ENCODE measurements around the gene HSD17B2. TPM values are rescaled to one million over a fixed set of nuclear protein-coding genes. Genes with fewer than 3 reads are reported as not detected.

HSD17B2 gene
- total RNA-seq, 1 donor: not detected

- no peaks in the 10 kb centered on the region for H4K20me1 ChIP-seq (ENCODE audit: insufficient read depth, low read length)
- no peak overlapping the region for H3K4me2 ChIP-seq (ENCODE audit: insufficient read depth, low read length)
- H3K9me3 ChIP-seq (ENCODE audit: low read depth, low read length): no peaks in the 10 kb centered on the region
Measured at GRCh38 chr16:82113741-82114140, 78.7 kb downstream of the HSD17B2 start.

GRCh38 chr16:82116535-82116934, 81.5 kb downstream of the HSD17B2 start:
- H3K4me1 ChIP-seq (ENCODE audit: insufficient read depth, low read length): no peaks in the 10 kb centered on the region
- H3K79me2 ChIP-seq (ENCODE audit: insufficient read depth, low read length): no peaks in the 10 kb centered on the region
- H4K20me1 ChIP-seq (ENCODE audit: insufficient read depth, low read length): no peaks in the 10 kb centered on the region
- H2AFZ ChIP-seq (ENCODE audit: low read length): no peak overlapping the region
- DNase-seq (ENCODE audit: insufficient read length, low spot score, missing footprints): no peak
- H3K4me2 ChIP-seq (ENCODE audit: insufficient read depth, low read length): no peak overlapping the region
- H3K4me3 ChIP-seq (ENCODE audit: insufficient read depth, low read length): no peak overlapping the region
- no peak overlapping the region for H3K27ac ChIP-seq (ENCODE audit: low read depth, low read length)
- no peaks in the 10 kb centered on the region for H3K36me3 ChIP-seq (ENCODE audit: insufficient read depth, low read length)
- no peak for TF ChIP-seq CTCF (IDR thresholded peaks at IDR 0.05; ENCODE audit: extremely low read depth, low read depth, low read length)
- no peaks in the 10 kb centered on the region for H3K9me3 ChIP-seq (ENCODE audit: low read depth, low read length)
- H3K27me3 ChIP-seq (ENCODE audit: insufficient read depth, low read length): no peaks in the 10 kb centered on the region

More at GRCh38 chr16:82113741-82114140, 78.7 kb downstream of the HSD17B2 start:
- no peak for DNase-seq (ENCODE audit: insufficient read length, low spot score, missing footprints)
- TF ChIP-seq CTCF (IDR thresholded peaks at IDR 0.05; ENCODE audit: extremely low read depth, low read depth, low read length): no peak
- Histone ChIP-seq H3K36me3 (ENCODE audit: insufficient read depth, low read length) (no peaks in the 10 kb centered on the region), H3K27ac (ENCODE audit: low read depth, low read length) (no peak overlapping the region), H2AFZ (ENCODE audit: low read length) (no peak overlapping the region), H3K79me2 (ENCODE audit: insufficient read depth, low read length) (no peaks in the 10 kb centered on the region), H3K4me1 (ENCODE audit: insufficient read depth, low read length) (no peaks in the 10 kb centered on the region), H3K27me3 (ENCODE audit: insufficient read depth, low read length) (no peaks in the 10 kb centered on the region), H3K4me3 (ENCODE audit: insufficient read depth, low read length) (no peak overlapping the region)

DNA sequence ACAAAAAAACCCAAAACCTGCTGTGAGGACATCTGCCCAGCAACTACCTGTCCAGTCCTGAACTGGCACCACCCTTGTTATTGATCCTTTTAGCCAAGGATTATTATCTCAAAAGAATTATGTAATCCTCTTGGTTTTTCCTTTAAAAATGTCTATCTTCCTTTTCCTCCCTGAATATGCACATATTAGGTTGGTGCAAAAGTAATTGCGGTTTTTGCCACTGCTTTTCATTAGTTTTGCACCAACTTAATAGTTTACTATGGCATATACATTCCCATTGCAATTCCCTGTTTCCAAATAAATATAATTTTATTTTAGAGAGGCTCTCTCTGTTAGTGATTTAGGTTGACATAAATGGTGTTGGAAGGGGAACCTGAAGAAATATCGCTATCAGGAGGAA, 83.7 kb downstream of the HSD17B2 start:
- no peak for DNase-seq (ENCODE audit: insufficient read length, low spot score, missing footprints)
- H3K27me3 ChIP-seq (ENCODE audit: insufficient read depth, low read length): no peaks in the 10 kb centered on the region
- H3K4me3 ChIP-seq (ENCODE audit: insufficient read depth, low read length): no peak overlapping the region
- no peaks in the 10 kb centered on the region for H3K36me3 ChIP-seq (ENCODE audit: insufficient read depth, low read length)
- no peaks in the 10 kb centered on the region for H3K79me2 ChIP-seq (ENCODE audit: insufficient read depth, low read length)
- H3K4me1 ChIP-seq (ENCODE audit: insufficient read depth, low read length): no peaks in the 10 kb centered on the region
- H4K20me1 ChIP-seq (ENCODE audit: insufficient read depth, low read length): no peaks in the 10 kb centered on the region
- no peak overlapping the region for H2AFZ ChIP-seq (ENCODE audit: low read length)
- H3K4me2 ChIP-seq (ENCODE audit: insufficient read depth, low read length): no peak overlapping the region
- H3K27ac ChIP-seq (ENCODE audit: low read depth, low read length): no peak overlapping the region
- TF ChIP-seq CTCF (IDR thresholded peaks at IDR 0.05; ENCODE audit: extremely low read depth, low read depth, low read length): no peak
- H3K9me3 ChIP-seq (ENCODE audit: low read depth, low read length): no peaks in the 10 kb centered on the region

DNA sequence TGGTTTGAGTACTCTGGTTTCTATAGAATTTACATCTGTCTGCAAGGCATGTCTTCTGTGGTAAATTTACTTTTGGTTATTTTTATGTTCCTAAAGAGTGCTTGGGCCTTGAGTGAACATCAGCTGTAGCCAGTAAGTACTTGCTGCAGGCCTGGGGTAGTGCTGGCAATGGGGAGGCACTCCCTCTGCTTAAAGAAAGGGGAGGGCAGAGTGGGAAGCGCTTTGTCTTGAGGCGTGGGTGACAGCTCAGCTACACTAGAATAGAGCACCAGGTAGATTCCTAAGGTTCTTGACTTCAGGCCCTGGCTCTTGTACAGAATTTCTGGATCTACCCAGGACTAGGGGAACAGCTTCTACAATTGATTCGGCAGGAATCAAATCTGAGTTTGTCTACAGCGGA, 84.4 kb downstream of the HSD17B2 start:
- H3K9me3 ChIP-seq (ENCODE audit: low read depth, low read length): no peaks in the 10 kb centered on the region
- no peak overlapping the region for H3K4me2 ChIP-seq (ENCODE audit: insufficient read depth, low read length)
- DNase-seq (ENCODE audit: insufficient read length, low spot score, missing footprints): no peak
- H3K4me3 ChIP-seq (ENCODE audit: insufficient read depth, low read length): no peak overlapping the region
- H4K20me1 ChIP-seq (ENCODE audit: insufficient read depth, low read length): no peaks in the 10 kb centered on the region
- H3K4me1 ChIP-seq (ENCODE audit: insufficient read depth, low read length): no peaks in the 10 kb centered on the region
- TF ChIP-seq CTCF (IDR thresholded peaks at IDR 0.05; ENCODE audit: extremely low read depth, low read depth, low read length): no peak
- no peak overlapping the region for H2AFZ ChIP-seq (ENCODE audit: low read length)
- H3K36me3 ChIP-seq (ENCODE audit: insufficient read depth, low read length): no peaks in the 10 kb centered on the region
- no peaks in the 10 kb centered on the region for H3K79me2 ChIP-seq (ENCODE audit: insufficient read depth, low read length)
- no peak overlapping the region for H3K27ac ChIP-seq (ENCODE audit: low read depth, low read length)
- no peaks in the 10 kb centered on the region for H3K27me3 ChIP-seq (ENCODE audit: insufficient read depth, low read length)
